Umbilical cord (tissue), 2 donors: ENCODE data around the gene GTF2IRD1. TPM values are rescaled to one million over a fixed set of nuclear protein-coding genes. Genes with fewer than 3 reads are reported as not detected.
A peak's percentile ranks its signal among the peaks of the same experiment; 100 is the strongest.
"Not testable (repeated sequence)": the region's sequence is repeated elsewhere in the genome, so short reads cannot be mapped to it uniquely, and the experiment has no call there.

Experiments used
- DNase-seq: peaks from one replicate; pipeline ENCODE4 v3.0.0-alpha.2; 2015; ENCODE audit warnings: low spot score
- total RNA-seq: library from RNA; depleted of rRNA; stranded (reverse); fragments of >200 nt; gene quantifications from one replicate; pipeline ENCODE4 v1.2.3, GENCODE V29; 2014; ENCODE audit warnings: low replicate concordance; ENCODE audit not compliant: insufficient read depth

GTF2IRD1 gene
- total RNA-seq, 1 donor from 2014 or later, result 8.9 TPM

GRCh38 chr7:74466196-74466813, 12.6 kb downstream of the GTF2IRD1 start:
- DNase-seq, result no peak

- DNase-seq, result no peak
Observed at GRCh38 chr7:74467876-74468275, 14.2 kb downstream of the GTF2IRD1 start.

- DNase-seq, result no peak
Observed at GRCh38 chr7:74470504-74470903, 16.8 kb downstream of the GTF2IRD1 start.

- DNase-seq, result no peak
Observed at GRCh38 chr7:74473116-74473515, 19.4 kb downstream of the GTF2IRD1 start.

- DNase-seq, result no peak
Observed at GRCh38 chr7:74474271-74474865, 20.7 kb downstream of the GTF2IRD1 start.

GRCh38 chr7:74475243-74475986, 21.7 kb downstream of the GTF2IRD1 start:
- no peak for DNase-seq

- DNase-seq, result no peak
Observed at GRCh38 chr7:74475987-74476350, 22.3 kb downstream of the GTF2IRD1 start.

- no peak for DNase-seq
Observed at GRCh38 chr7:74476626-74477025, 22.9 kb downstream of the GTF2IRD1 start.

- no peak for DNase-seq
Observed at GRCh38 chr7:74478671-74479065, 25.0 kb downstream of the GTF2IRD1 start.

- DNase-seq, result no peak
Observed at GRCh38 chr7:74479066-74479781, 25.5 kb downstream of the GTF2IRD1 start.

GRCh38 chr7:74479961-74480829, 26.5 kb downstream of the GTF2IRD1 start:
- DNase-seq, result peak; percentile 83

- DNase-seq, result peak; percentile 63
Observed at GRCh38 chr7:74480861-74481417, 27.2 kb downstream of the GTF2IRD1 start.

GRCh38 chr7:74481458-74482196, 27.9 kb downstream of the GTF2IRD1 start:
- DNase-seq, result no peak

- no peak for DNase-seq
Observed at GRCh38 chr7:74482197-74482467, 28.4 kb downstream of the GTF2IRD1 start.

- DNase-seq, result peak; percentile 72
Observed at GRCh38 chr7:74482629-74483401, 29.1 kb downstream of the GTF2IRD1 start.

GRCh38 chr7:74483402-74484336, 30.0 kb downstream of the GTF2IRD1 start:
- DNase-seq, result no peak

- no peak for DNase-seq
Observed at GRCh38 chr7:74485611-74486010, 31.9 kb downstream of the GTF2IRD1 start.

- DNase-seq, result not testable (repeated sequence)
Observed at GRCh38 chr7:74488518-74489030, 34.9 kb downstream of the GTF2IRD1 start.
